LHCN-M2 (cell line): Measurements from ENCODE around the gene ANKIB1. TPM values are rescaled to one million over a fixed set of nuclear protein-coding genes. Genes with fewer than 3 reads are reported as not detected.
A peak's percentile ranks its signal among the peaks of the same experiment; 100 is the strongest.

Experiments
- DNase-seq: peaks from one replicate; pipeline ENCODE4 v3.0.0-alpha.2; 2012; ENCODE audit warnings: low read depth
- polyA plus RNA-seq: library from polyadenylated mRNA; unstranded; fragments of >200 nt; gene quantifications from one replicate; pipeline ENCODE4 v1.2.1, GENCODE V29; 2012; ENCODE audit warnings: missing spikeins
- total RNA-seq: library from RNA; depleted of rRNA; stranded (reverse); fragments of >200 nt; gene quantifications from 2 replicates; pipeline ENCODE4 v1.2.3, GENCODE V29; 2014; rRNA removed

The ANKIB1 gene, protein sequence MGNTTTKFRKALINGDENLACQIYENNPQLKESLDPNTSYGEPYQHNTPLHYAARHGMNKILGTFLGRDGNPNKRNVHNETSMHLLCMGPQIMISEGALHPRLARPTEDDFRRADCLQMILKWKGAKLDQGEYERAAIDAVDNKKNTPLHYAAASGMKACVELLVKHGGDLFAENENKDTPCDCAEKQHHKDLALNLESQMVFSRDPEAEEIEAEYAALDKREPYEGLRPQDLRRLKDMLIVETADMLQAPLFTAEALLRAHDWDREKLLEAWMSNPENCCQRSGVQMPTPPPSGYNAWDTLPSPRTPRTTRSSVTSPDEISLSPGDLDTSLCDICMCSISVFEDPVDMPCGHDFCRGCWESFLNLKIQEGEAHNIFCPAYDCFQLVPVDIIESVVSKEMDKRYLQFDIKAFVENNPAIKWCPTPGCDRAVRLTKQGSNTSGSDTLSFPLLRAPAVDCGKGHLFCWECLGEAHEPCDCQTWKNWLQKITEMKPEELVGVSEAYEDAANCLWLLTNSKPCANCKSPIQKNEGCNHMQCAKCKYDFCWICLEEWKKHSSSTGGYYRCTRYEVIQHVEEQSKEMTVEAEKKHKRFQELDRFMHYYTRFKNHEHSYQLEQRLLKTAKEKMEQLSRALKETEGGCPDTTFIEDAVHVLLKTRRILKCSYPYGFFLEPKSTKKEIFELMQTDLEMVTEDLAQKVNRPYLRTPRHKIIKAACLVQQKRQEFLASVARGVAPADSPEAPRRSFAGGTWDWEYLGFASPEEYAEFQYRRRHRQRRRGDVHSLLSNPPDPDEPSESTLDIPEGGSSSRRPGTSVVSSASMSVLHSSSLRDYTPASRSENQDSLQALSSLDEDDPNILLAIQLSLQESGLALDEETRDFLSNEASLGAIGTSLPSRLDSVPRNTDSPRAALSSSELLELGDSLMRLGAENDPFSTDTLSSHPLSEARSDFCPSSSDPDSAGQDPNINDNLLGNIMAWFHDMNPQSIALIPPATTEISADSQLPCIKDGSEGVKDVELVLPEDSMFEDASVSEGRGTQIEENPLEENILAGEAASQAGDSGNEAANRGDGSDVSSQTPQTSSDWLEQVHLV
- total RNA-seq: 41.6 and 42.9 TPM in 2 replicates
- polyA plus RNA-seq: 14.4 TPM

DNA sequence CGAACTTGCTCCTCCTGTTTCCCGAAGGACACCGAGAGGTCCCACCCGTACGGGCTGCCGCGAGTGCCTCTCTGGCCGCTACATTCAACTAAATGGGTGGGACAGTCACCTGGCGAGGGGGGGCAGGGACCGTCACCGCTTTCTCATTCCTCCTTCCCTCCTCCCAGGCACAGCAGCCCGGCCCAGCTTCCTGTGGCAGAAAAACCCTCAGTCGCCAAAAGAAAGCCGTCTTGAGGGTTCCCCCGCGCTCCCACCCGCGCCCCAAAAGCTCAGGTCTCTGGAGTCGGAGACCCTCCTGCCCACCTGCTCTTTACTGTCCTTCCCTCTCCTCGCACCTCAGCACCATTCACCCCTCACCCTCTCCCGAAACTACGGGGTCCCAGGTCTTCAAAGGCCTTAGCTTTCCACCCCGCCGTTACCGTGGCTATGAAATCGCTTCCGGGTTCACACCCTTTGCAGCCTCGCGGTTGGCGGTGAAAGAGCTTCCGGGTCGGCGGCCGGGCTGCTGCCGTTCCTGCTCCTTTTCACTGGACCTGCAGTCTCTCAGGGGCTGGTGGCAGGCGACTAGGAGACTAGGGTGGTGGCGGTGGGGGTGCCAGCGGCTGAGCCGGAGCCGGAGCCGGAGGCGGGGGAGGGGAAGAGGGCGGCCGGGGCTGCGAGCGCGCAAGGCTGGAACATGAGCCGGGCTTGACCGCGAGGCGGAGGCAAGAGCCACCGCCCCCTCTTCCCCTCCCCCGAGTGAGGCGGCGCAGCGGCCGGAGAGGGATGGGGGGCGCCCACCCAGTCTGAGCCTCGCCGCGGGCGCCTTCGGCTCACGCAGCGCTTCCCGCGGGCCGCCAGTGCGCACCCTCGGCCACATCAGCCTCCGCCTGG lies at the start of gene ANKIB1, which contains the start of gene KRIT1:
TSS of gene ANKIB1 (plus strand) at position 488 of the 873 bp plus-strand sequence. CDS start 49,005 bp downstream, outside the sequence.
TSS of gene KRIT1 (minus strand) at position 428 of the 873 bp plus-strand sequence. CDS start 3,779 bp downstream, outside the sequence.
- DNase-seq: peak; percentile 82

DNA sequence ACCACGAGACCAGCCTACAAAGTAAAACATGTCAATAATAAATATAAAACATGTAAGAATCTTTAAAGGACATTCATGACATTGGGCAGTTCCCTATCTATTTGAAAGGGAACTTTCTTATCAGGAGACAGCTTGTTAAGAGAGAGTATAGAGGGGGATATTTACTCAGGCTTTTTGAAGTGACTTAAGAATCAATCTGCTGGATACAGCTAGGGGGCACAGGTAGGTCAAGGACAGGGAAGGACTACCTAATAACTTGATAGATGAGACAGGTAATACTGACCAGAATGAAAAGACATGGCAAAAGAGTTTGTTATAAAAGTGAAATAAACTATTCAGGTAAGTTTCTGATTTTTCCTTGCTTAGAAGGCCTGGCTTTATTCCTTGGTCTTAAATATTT lies 45.0 kb upstream of the ANKIB1 start:
- DNase-seq: no peak

DNA sequence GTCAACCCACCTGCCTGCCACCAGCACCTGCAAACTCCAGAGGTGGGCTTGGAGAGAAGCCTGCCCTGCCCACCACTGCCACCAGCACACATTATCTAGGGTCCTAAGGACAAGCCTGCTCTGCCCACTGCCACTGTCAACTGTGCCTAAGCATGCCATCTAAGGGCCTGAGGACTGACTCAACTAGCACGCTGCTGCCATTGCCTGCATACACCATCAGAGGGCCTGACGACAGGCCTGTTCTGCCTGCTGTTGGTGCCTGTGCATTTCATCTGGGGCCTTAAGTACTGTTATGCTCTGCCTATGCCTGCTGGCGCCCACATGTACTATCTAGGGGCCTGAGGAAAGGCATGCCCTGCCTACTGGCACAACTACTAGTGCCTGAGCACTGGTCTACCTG lies 39.8 kb upstream of the ANKIB1 start:
- no peak for DNase-seq

DNA sequence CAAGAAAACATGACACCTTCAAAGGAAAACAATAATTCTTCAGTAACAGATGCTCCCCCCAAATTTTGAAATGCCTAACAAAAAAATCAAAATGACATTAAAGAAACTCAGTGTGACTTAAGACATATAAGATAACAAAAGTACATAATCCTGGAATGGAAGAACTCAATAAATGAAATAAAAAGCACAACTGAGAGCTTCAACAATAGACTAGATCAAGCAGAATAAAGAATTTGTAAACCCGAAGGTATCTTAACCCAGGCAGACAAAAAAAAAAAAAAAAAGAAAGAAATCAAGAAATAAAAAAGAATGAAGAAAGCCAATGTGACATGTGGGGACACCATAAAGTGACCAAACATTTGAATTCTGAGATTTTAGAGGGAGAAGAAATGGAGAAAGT lies 39.1 kb upstream of the ANKIB1 start:
- no peak for DNase-seq

DNA sequence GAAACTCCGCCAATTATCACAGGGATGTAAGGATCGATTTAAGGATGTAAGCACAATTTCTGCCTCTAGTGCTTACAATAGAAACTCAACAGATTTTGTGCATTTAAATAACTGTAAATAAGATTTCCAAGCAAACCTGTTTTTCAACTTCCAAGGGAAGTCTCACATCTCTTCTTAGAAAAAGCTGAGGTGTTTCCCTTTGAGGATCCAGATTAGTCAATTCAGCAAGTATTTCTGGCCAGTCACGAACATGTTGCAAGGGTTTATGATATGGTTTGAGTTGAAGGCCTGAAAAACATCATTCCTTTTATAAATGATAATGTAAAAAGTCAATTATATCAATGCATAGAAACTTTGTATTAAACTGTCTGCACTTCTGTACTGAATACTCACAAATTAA lies 24.0 kb upstream of the ANKIB1 start:
- DNase-seq: no peak

DNA sequence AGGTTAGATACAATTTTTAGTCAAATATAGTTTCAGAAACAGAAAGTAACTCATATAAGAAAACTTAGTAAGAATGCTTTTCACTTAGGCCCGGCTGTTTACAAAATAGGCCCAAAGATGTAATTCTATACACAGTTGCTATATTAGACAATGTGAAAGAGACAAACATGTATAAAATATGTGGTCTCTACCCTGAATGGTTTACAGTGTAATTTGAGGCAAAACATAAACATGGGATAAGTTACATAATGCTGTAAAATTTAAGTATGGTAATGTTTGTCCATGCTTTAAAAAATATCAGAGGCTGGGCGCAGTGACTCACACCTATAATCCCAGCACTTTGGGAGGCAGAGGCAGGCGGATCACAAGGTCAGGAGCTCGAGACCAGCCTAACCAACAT lies 18.8 kb upstream of the ANKIB1 start:
- peak; percentile 31 for DNase-seq

- DNase-seq: no peak
Observed at GRCh38 chr7:92228100-92228499, 17.7 kb upstream of the ANKIB1 start.

- DNase-seq: no peak
Observed at GRCh38 chr7:92228742-92229141, 17.0 kb upstream of the ANKIB1 start.

DNA sequence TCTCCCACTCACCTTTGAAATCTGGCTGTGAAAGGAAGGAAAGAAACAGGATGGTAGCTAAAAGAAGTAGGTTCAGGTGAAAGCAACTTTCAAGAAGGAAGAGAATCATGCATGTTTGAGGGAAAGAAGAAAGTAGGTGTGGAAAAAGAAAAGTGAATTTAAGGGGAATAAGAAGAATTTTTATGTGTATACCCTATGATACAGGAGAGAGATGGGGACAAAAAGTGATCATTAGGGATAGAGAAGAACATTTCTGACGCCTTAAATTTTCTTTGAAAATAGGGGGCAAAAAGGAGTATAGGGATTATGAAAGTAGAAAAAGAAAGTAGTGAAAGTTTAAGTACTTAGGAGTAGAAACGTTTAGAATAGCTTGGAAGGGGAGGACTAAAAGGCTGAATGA lies 15.2 kb upstream of the ANKIB1 start:
- no peak for DNase-seq

DNA sequence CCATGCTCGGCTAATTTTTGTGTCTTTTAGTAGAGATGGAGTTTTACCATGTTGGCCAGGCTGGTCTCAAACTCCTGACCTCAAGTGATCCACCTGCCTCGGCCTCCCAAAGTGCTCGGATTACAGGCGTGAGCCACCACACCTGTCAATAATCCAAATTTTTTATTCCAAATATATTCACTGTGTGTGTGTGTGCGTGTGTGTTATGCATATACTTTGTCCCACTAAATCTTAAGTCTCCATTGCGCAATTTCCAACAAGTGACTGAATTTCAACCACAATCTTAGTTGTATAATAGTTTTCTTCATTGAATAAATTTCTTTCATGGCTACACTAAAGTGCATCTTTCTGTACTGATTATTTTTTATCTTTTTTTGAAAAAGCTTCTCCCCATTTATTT lies 2.8 kb upstream of the ANKIB1 start:
- DNase-seq: no peak

DNA sequence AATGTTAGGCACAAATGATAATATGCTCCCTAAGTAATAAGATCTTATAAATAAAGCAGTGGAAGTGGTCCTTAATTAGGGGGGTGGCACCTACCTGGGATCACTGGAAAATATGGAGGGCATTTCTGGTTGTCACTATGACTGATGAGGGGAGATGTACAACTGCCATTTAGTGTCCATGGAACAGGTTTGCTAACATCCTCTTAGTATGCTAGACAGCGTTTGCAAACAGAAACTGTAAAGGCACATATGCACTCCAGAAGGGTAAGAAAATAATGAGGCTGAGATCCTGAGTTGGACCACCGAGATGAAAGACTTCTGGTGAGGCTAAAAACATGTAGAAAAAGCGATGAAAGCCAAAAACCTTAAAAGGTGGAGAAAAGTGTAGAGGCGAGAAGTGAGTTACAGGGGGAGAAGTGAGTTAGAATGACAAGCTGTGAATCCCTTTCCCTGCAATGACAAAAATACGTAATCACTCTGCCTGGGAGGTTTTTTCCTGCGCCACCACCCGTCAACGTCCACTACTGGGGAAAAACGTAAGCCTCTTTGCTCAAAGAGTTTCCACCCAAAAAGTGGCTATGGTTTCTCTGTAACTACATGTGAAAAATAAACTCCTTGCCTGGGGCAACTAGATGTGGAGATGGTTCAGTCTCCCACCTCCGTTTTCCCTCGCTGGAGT lies 827 bp upstream of the ANKIB1 start:
- peak; percentile 21 for DNase-seq

DNA sequence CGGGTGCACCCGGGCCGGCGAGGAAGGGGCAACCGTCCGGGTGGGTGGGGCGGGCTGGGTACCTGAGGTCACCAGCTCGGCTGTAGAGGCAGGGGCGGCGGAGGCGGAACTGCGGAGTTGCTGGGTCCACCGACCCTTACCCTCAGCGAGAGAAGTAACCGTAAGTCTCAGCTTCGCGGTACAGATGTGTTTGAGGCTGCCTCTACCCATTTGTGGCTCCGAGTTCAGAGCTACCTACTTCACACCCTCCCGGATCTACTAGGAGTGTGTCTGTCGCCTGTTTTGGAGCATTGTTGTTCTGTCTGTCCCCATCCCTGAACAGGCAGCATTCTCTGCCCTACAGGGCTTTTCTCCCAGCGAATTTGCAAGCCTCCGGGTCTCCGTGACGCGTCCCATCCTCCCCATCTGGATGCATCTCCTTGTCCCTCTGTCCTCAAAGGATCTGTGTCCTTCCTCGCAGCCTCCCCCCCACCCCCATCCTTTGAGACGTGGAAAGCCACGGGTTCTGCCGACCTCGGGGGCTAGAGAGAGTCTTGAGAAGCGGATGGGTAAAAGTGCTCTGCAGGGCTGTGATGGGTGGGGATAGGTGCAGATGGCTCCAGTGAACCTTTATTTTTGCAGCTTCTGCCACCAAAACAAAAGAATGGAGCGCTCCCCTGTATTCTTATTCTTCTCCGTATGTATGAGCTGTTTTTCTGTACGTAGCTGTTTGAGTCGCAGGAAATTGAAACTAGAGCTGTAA lies 757 bp downstream of the ANKIB1 start:
- DNase-seq: peak; percentile 26

DNA sequence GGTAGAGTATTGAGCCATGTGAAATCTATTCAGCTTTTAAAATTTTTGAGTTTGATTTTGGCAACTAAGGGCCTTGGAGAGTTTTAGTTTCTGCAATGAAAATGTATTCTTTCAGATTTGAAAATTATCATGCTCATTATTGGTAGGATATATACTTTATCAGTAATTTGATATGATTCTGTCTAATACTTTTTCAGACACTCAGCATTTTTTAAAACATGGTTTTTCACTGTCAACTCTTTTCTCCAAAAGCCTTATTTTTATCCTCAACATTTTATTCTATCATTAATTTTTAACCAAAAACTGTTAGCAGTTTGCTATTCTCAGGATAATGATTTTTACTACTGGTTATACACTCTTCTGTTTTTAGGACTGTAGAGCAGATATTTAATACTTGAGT lies 4.8 kb downstream of the ANKIB1 start:
- no peak for DNase-seq

GRCh38 chr7:92251181-92251580 lies 5.4 kb downstream of the ANKIB1 start:
- DNase-seq: no peak

GRCh38 chr7:92253251-92253650 lies 7.5 kb downstream of the ANKIB1 start:
- DNase-seq: no peak

- DNase-seq: peak; percentile 44
Observed at GRCh38 chr7:92254800-92255199, 9.0 kb downstream of the ANKIB1 start.

- DNase-seq: peak; percentile 84
Observed at GRCh38 chr7:92255308-92255707, 9.5 kb downstream of the ANKIB1 start.

DNA sequence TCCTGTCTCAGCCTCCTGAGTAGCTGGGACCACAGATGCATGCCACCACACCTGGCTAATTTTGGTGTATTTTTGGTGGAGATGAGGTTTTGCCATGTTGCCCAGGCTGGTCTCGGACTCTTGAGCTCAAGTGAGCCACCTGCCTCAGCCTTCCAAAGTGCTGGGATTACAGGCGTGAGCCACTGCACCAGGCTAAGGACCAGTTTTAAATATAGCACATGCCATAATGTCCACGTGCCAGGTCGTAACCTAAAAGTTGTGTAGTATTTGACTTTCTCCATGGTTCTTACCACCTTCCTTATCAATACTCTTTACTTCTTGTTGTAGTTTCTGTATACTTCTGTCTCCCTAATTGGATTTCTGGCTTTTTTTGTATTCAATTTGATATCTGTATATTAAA lies 13.3 kb downstream of the ANKIB1 start:
- no peak for DNase-seq

GRCh38 chr7:92259610-92260247 lies 14.0 kb downstream of the ANKIB1 start:
- DNase-seq: no peak
